Calu3 (cell line): ENCODE results near the gene BACH1. TPM values are rescaled to one million over a fixed set of nuclear protein-coding genes. Genes with fewer than 3 reads are reported as not detected.
A peak's percentile ranks its signal among the peaks of the same experiment; 100 is the strongest.

Source experiments
- BruUV-seq: library from RNA; stranded (reverse); fragments of 400-500 nt; replicated peaks from 2 replicates; lab custom pipeline; 2021; lab: Mats Ljungman, UMichigan
- CTCF ChIA-PET: fragments of 300-600 bp; sonication (Branson Sonifier 250); formaldehyde crosslinking; loops from one replicate; lab custom pipeline; 2022; ENCODE audit warnings: antibody characterized with exemption; lab: Charles Lee
- DNase-seq: peaks from one replicate; pipeline ENCODE4 v3.0.0; 2022
- H3K27ac Mint-ChIP-seq: one replicate; pipeline ENCODE4 v1.8.0; 2022; ENCODE audit warnings: mixed read lengths; ENCODE audit not compliant: unreplicated experiment
- H3K27me3 Mint-ChIP-seq: one replicate; pipeline ENCODE4 v1.8.0; 2022; ENCODE audit warnings: mixed read lengths; ENCODE audit not compliant: unreplicated experiment
- H3K36me3 Mint-ChIP-seq: one replicate; pipeline ENCODE4 v1.8.0; 2022; ENCODE audit warnings: mild to moderate bottlenecking, moderate library complexity, mixed read lengths; ENCODE audit not compliant: insufficient read depth, unreplicated experiment
- H3K4me1 Mint-ChIP-seq: one replicate; pipeline ENCODE4 v1.8.0; 2022; ENCODE audit warnings: mild to moderate bottlenecking, low read depth, mixed read lengths; ENCODE audit not compliant: unreplicated experiment
- H3K4me3 Mint-ChIP-seq: one replicate; pipeline ENCODE4 v1.8.0; 2022; ENCODE audit warnings: mild to moderate bottlenecking, low read depth, moderate library complexity, mixed read lengths; ENCODE audit not compliant: unreplicated experiment
- H3K9me3 Mint-ChIP-seq: one replicate; pipeline ENCODE4 v1.8.0; 2022; ENCODE audit warnings: low read depth, mixed read lengths; ENCODE audit not compliant: unreplicated experiment
- CTCF ChIP-seq: fragments of 200-600 bp; IDR thresholded peaks from one replicate; pipeline ENCODE4 v1.8.0; 2022; ENCODE audit warnings: antibody characterized with exemption; ENCODE audit not compliant: unreplicated experiment
- intact Hi-C: fragments of 100-400 bp; cut with micrococcal nuclease; formaldehyde crosslinking; loops from one replicate; pipeline ENCODE4 v1.10.0; 2022; ENCODE audit not compliant: unreplicated experiment
- total RNA-seq: library from RNA; stranded (reverse); gene quantifications from 2 replicates; pipeline ENCODE4 v1.2.3, GENCODE V29; 2022

BACH1 gene
- total RNA-seq, 1 experiment from 2014 or later: 80.2 TPM

- peaks cover 72% of the 10 kb centered on the region for H3K4me1 Mint-ChIP-seq
- H3K27ac Mint-ChIP-seq: no peak overlapping the region
- H3K9me3 Mint-ChIP-seq: no peaks in the 10 kb centered on the region
- H3K36me3 Mint-ChIP-seq: peaks cover 27% of the 10 kb centered on the region
- TF ChIP-seq CTCF: no peak
- no peaks in the 10 kb centered on the region for H3K27me3 Mint-ChIP-seq
- CTCF ChIA-PET: no interaction called here
- intact Hi-C loops: no loop called here
- BruUV-seq: no TSS peak
- DNase-seq: no peak
- H3K4me3 Mint-ChIP-seq: no peak overlapping the region
These were observed 17.5 kb downstream of the BACH1 start for GRCh38 chr21:29316029-29316742.

- no peak overlapping the region for H3K27ac Mint-ChIP-seq
- peaks cover 24% of the 10 kb centered on the region for H3K36me3 Mint-ChIP-seq
- intact Hi-C loops: no loop called here
- TF ChIP-seq CTCF: no peak
- peaks cover 66% of the 10 kb centered on the region for H3K4me1 Mint-ChIP-seq
- no TSS peak for BruUV-seq
- no peaks in the 10 kb centered on the region for H3K27me3 Mint-ChIP-seq
- no peak overlapping the region for H3K4me3 Mint-ChIP-seq
- H3K9me3 Mint-ChIP-seq: peaks cover 2% of the 10 kb centered on the region
- CTCF ChIA-PET: interaction anchor here (0.7 kb wide), 1 partner anchor 152 kb away, joined by 3 read pairs; no protein-coding TSS in a partner anchor
- no peak for DNase-seq
These were observed 18.1 kb downstream of the BACH1 start for GRCh38 chr21:29316806-29317205.

- peaks cover 2% of the 10 kb centered on the region for H3K9me3 Mint-ChIP-seq
These were observed 19.6 kb downstream of the BACH1 start for GRCh38 chr21:29318354-29318753.

GRCh38 chr21:29320031-29320430 is 21.3 kb downstream of the BACH1 start:
- no peak for TF ChIP-seq CTCF
- Mint-ChIP-seq H3K4me3 (no peak overlapping the region), H3K27ac (no peak overlapping the region), H3K9me3 (peaks cover 2% of the 10 kb centered on the region), H3K4me1 (peaks cover 52% of the 10 kb centered on the region), H3K36me3 (peaks cover 22% of the 10 kb centered on the region), H3K27me3 (no peaks in the 10 kb centered on the region)
- intact Hi-C loops: no loop called here
- BruUV-seq: no TSS peak
- no peak for DNase-seq
- CTCF ChIA-PET: no interaction called here

More at GRCh38 chr21:29318354-29318753, 19.6 kb downstream of the BACH1 start:
- Mint-ChIP-seq H3K27me3 (no peaks in the 10 kb centered on the region), H3K4me3 (no peak overlapping the region), H3K36me3 (peaks cover 20% of the 10 kb centered on the region), H3K4me1 (peaks cover 61% of the 10 kb centered on the region), H3K27ac (no peak overlapping the region)
- CTCF ChIA-PET: interaction anchor here (1.5 to 1.6 kb wide), 2 partner anchors 18 to 19 kb away, joined by 3 read pairs; partner anchors contain the start of gene BACH1
- BruUV-seq: no TSS peak
- TF ChIP-seq CTCF: no peak
- DNase-seq: peak; percentile 13
- intact Hi-C loops: no loop called here
